GM12872 (cell line): Measurements from ENCODE around the gene ABLIM2.

Experiments
- TF ChIP-seq, protein P1 (sequence below): IDR thresholded peaks from 3 replicates; pipeline ENCODE4 v1.5.1; 2011; ENCODE audit warnings: low read depth, mild to moderate bottlenecking, low read length, moderate library complexity; ENCODE audit not compliant: insufficient read depth

Gene ABLIM2

GRCh38 chr4:8158710-8159536 is at the start of gene ABLIM2:
ABLIM2 (minus strand) TSS chr4:8158813; CDS start chr4:8158689, 124 bp downstream.
- TF ChIP-seq, protein P1, sequence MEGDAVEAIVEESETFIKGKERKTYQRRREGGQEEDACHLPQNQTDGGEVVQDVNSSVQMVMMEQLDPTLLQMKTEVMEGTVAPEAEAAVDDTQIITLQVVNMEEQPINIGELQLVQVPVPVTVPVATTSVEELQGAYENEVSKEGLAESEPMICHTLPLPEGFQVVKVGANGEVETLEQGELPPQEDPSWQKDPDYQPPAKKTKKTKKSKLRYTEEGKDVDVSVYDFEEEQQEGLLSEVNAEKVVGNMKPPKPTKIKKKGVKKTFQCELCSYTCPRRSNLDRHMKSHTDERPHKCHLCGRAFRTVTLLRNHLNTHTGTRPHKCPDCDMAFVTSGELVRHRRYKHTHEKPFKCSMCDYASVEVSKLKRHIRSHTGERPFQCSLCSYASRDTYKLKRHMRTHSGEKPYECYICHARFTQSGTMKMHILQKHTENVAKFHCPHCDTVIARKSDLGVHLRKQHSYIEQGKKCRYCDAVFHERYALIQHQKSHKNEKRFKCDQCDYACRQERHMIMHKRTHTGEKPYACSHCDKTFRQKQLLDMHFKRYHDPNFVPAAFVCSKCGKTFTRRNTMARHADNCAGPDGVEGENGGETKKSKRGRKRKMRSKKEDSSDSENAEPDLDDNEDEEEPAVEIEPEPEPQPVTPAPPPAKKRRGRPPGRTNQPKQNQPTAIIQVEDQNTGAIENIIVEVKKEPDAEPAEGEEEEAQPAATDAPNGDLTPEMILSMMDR, result no peak

GRCh38 chr4:8207314-8207713 is 48.7 kb upstream of the ABLIM2 start:
- TF ChIP-seq, protein P1, result no peak

DNA sequence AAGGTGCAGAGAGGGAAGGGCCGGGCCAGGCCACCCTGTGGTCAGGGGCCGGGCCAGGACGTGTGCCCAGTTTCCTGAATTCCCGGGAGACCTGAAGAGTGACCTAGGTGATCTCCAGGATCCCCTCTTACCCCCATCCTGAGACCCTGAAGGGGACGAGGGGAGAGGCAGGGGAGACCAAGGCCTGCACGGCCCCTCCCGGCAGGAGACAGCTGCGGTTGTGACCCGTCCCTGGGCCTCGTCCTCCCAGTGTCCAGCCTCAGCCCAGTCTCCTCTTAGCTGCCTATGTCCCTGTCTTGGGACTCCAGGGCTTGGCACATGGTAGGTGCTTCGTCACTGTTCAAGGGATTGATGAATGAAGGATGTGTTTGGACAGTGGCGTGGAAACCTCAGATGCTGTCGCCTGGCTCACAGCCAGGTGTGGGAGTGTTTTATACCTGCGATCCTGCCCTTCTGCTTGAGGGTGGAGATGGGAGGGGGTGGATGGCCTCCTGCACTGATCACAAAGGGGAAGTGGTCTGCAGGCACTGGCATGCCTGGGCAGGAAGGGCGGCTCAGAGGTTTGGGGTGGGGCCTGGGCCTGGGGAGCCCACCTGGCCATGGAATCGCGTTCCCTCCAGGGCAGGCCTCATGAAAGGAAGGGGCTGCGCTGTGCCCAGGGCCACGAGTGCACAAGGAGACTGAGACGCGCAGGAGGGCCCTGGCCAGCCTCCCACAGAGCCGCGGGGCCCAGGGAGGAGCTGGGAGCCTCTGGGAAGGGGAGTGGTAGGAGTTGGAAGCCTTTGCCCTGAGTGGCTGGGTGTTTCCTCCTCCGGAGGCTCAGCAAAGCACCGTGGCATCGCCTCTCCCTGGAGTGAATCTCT is 47.4 kb upstream of the ABLIM2 start:
- TF ChIP-seq, protein P1, result no peak

GRCh38 chr4:8205241-8205707 is 46.7 kb upstream of the ABLIM2 start:
- TF ChIP-seq, protein P1, result no peak

DNA sequence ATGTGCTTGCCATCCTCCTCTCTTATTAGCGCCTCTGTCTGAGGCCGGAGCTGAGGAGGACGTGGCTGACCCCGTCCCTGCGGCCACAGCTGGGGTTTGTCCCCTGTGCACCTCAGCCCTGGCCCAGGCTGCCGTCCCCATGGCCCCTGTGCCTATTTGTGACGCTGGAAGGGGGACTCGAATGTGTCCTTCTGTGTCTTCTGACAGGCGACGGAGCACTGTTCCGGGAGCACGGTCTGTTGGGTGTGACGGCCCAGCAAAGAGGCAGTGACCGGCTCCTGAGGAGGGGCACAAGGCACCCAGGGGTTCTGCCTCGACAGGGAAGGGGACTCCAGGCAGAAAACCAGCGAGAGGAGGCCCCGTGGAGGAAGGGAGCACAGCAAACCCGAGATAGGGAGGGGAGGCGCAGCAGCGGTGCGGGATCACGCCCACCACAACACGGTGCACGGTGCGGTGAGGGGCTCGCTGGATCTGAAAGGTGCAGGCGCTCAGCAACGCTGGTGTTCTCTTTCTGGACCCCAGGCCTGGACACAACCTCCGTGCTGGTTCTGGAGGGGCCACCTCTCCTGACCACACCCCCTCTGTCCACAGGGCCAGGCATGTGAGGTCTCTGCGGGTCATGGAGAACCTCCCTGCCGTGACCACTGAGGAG is 46.1 kb upstream of the ABLIM2 start:
- TF ChIP-seq, protein P1, result no peak

- TF ChIP-seq, protein P1, result no peak
Measured at GRCh38 chr4:8203817-8204216, 45.2 kb upstream of the ABLIM2 start.

DNA sequence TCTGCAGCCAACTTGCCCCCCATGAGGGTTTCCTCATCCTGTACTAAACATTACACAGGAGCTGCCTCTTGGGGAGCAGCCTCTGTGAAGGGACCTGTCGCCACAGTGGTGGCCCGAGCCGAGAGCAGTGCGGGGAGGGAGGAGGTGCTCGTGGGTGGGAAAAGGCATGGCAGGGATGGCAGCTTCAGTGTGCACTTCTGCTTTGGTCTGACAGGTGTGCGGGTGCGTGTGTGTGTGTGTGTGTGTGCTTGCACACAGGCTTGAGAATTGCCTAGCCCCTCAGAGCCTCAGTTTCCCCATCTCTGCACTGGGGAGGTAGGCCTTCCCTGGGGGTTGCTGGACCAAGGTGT is 44.4 kb upstream of the ABLIM2 start:
- TF ChIP-seq, protein P1, result no peak
